Measurements from ENCODE around the gene ENTPD1. TPM values are rescaled to one million over a fixed set of nuclear protein-coding genes. Genes with fewer than 3 reads are reported as not detected.

Gene ENTPD1
- polyA plus RNA-seq, 2 of the 4 experiments (the other 2 are of a cell fraction) = 0.08 to 0.14 TPM

GRCh38 chr10:95840681-95841080 is 84.7 kb downstream of the ENTPD1 start:
- Histone ChIP-seq H3K9me3 (no peaks in the 10 kb centered on the region), H3K4me3 (no peak overlapping the region), H3K4me2 (no peak overlapping the region), H3K4me1 (no peaks in the 10 kb centered on the region), H3K27ac (no peak overlapping the region)
- WGBS (ENCODE audit: missing lambda C conversion rate) = 3% methylated on average over 1 of the region's 1 CpG
- DNase-seq (ENCODE audit: low read depth in 1 of 2, low spot score in 1 of 2) (no peak), ATAC-seq (no peak), FAIRE-seq (no peak)
- TF ChIP-seq GATA3 (IDR thresholded peaks at IDR 0.05; ENCODE audit: borderline replicate concordance) (no peak), CBX2 (IDR thresholded peaks at IDR 0.05; ENCODE audit: borderline replicate concordance, low read depth) (no peak), MAZ (IDR thresholded peaks at IDR 0.05; ENCODE audit: borderline replicate concordance, low read depth, low read length) (no peak), POLR2A (IDR thresholded peaks at IDR 0.05; ENCODE audit: low read length) (no peak), TFCP2L1 (CRISPR knock-in tag; IDR thresholded peaks at IDR 0.05) (no peak), BHLHE40 (IDR thresholded peaks at IDR 0.05; ENCODE audit: low read depth, low read length) (no peak), HMGXB4 (CRISPR knock-in tag; IDR thresholded peaks at IDR 0.05; ENCODE audit: borderline replicate concordance) (no peak), PBX3 (IDR thresholded peaks at IDR 0.05) (no peak), FOSL2 (IDR thresholded peaks at IDR 0.05) (no peak), FOSL2 (CRISPR knock-in tag; IDR thresholded peaks at IDR 0.05) (no peak), RAD21 (conservative IDR thresholded peaks at IDR 0.05 in 1 of 2, IDR thresholded peaks at IDR 0.05 in 1 of 2) (no peak), FOXS1 (CRISPR knock-in tag; IDR thresholded peaks at IDR 0.05) (no peak), RCOR1 (IDR thresholded peaks at IDR 0.05; ENCODE audit: low read depth, low read length) (no peak), SMC3 (IDR thresholded peaks at IDR 0.05) (no peak), MYC (IDR thresholded peaks at IDR 0.05; ENCODE audit: borderline replicate concordance, low read length) (no peak), RNF2 (IDR thresholded peaks at IDR 0.05; ENCODE audit: borderline replicate concordance, low read depth) (no peak), CBX8 (IDR thresholded peaks at IDR 0.05) (no peak)
- TF ChIP-seq, protein P1, sequence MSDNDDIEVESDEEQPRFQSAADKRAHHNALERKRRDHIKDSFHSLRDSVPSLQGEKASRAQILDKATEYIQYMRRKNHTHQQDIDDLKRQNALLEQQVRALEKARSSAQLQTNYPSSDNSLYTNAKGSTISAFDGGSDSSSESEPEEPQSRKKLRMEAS (IDR thresholded peaks at IDR 0.05) = no peak
- POLR2A ChIA-PET = interaction anchor here (1.2 kb wide), 1 partner anchor 147 kb away, joined by 3 read pairs; the partner anchor contains the start of gene TCTN3
- CTCF ChIA-PET = interaction anchor here (0.6 to 7.9 kb wide), 4 partner anchors 9 to 147 kb away, joined by 3 to 79 read pairs (median 8); partner anchors contain the start of gene TCTN3

GRCh38 chr10:95841661-95842498 is 85.9 kb downstream of the ENTPD1 start:
- ATAC-seq (peak; percentile 65 to 85; a peak in 4 of 6 replicates), FAIRE-seq (no peak), DNase-seq (ENCODE audit: low read depth in 1 of 2, low spot score in 1 of 2) (peak; percentile 35 to 56)
- no peak overlapping the region for H3K4me2 ChIP-seq
- POLR2A ChIA-PET = interaction anchor here (1.2 kb wide), 1 partner anchor 148 kb away, joined by 3 read pairs; the partner anchor contains the start of gene TCTN3
- no peak overlapping the region for H3K4me3 ChIP-seq
- H3K9me3 ChIP-seq = no peaks in the 10 kb centered on the region
- H3K4me1 ChIP-seq = no peaks in the 10 kb centered on the region
- 22% methylated on average over 7 of the region's 7 CpGs for WGBS (ENCODE audit: missing lambda C conversion rate)
- TF ChIP-seq TP53 (CRISPR knock-in tag; IDR thresholded peaks at IDR 0.05) = no peak
- TF ChIP-seq CEBPB (IDR thresholded peaks at IDR 0.05) = peak in 1 of 2 experiments; percentile 84; a peak in 2 of 4 replicates
- TF ChIP-seq NPAS2 (CRISPR knock-in tag; IDR thresholded peaks at IDR 0.05; ENCODE audit: borderline replicate concordance) = no peak
- TF ChIP-seq, protein P2, sequence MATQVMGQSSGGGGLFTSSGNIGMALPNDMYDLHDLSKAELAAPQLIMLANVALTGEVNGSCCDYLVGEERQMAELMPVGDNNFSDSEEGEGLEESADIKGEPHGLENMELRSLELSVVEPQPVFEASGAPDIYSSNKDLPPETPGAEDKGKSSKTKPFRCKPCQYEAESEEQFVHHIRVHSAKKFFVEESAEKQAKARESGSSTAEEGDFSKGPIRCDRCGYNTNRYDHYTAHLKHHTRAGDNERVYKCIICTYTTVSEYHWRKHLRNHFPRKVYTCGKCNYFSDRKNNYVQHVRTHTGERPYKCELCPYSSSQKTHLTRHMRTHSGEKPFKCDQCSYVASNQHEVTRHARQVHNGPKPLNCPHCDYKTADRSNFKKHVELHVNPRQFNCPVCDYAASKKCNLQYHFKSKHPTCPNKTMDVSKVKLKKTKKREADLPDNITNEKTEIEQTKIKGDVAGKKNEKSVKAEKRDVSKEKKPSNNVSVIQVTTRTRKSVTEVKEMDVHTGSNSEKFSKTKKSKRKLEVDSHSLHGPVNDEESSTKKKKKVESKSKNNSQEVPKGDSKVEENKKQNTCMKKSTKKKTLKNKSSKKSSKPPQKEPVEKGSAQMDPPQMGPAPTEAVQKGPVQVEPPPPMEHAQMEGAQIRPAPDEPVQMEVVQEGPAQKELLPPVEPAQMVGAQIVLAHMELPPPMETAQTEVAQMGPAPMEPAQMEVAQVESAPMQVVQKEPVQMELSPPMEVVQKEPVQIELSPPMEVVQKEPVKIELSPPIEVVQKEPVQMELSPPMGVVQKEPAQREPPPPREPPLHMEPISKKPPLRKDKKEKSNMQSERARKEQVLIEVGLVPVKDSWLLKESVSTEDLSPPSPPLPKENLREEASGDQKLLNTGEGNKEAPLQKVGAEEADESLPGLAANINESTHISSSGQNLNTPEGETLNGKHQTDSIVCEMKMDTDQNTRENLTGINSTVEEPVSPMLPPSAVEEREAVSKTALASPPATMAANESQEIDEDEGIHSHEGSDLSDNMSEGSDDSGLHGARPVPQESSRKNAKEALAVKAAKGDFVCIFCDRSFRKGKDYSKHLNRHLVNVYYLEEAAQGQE (IDR thresholded peaks at IDR 0.05) = no peak
- TF ChIP-seq RAD21 (conservative IDR thresholded peaks at IDR 0.05 in 1 of 2, IDR thresholded peaks at IDR 0.05 in 1 of 2) = peak; percentile 66 to 68
- TF ChIP-seq, protein P3, sequence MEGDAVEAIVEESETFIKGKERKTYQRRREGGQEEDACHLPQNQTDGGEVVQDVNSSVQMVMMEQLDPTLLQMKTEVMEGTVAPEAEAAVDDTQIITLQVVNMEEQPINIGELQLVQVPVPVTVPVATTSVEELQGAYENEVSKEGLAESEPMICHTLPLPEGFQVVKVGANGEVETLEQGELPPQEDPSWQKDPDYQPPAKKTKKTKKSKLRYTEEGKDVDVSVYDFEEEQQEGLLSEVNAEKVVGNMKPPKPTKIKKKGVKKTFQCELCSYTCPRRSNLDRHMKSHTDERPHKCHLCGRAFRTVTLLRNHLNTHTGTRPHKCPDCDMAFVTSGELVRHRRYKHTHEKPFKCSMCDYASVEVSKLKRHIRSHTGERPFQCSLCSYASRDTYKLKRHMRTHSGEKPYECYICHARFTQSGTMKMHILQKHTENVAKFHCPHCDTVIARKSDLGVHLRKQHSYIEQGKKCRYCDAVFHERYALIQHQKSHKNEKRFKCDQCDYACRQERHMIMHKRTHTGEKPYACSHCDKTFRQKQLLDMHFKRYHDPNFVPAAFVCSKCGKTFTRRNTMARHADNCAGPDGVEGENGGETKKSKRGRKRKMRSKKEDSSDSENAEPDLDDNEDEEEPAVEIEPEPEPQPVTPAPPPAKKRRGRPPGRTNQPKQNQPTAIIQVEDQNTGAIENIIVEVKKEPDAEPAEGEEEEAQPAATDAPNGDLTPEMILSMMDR (IDR thresholded peaks at IDR 0.05) = peak; percentile 66
- TF ChIP-seq SMC3 (IDR thresholded peaks at IDR 0.05) = peak; percentile 66
- no peak overlapping the region for H3K27ac ChIP-seq
- CTCF ChIA-PET = interaction anchor here (0.6 to 7.9 kb wide), 9 partner anchors 10 to 200 kb away, joined by 3 to 79 read pairs (median 3); partner anchors contain the start of gene TCTN3
